HG03439 (cell line): ENCODE results near the gene SHOC2.
A peak's percentile ranks its signal among the peaks of the same experiment; 100 is the strongest.

Experiments
- ATAC-seq: cut with Tn5 transposase; IDR thresholded peaks from one replicate; pipeline ENCODE4 v1.9.1; 2021; ENCODE audit warnings: mild to moderate bottlenecking, moderate library complexity; ENCODE audit not compliant: unreplicated experiment

SHOC2 gene

DNA sequence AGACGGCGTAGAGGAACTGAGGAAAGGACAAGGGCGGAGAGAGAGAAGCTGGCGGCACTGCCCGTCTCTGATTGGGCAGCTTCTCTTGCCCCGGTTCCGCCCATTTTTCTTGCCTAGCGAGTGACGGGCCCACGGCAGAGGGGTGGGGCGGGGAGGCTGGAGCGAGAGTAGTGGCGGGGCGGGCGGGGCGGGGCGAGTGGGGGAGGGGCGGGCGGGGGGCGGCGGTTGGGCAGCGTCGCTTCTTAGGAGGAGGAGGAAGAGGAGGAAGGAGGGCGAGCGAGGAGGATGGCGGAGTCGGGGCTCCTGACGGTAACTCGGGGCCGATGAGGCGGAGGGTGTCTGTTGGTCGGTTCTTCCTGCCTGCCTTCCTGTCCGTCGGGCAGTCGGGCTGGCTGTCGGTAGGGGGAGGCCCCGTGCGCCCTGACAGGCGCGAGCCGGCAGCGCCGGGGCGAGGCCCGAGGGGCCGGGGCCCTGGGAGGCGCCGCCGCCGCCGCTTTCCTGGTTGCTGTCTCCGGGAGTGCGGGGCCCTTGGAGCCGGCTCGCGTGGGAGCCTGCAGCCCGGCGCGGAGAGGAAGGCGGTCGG, at the start of gene SHOC2:
SHOC2 (plus strand) TSS at position 256 of the 583 bp plus-strand sequence. CDS start 44,755 bp downstream, outside the sequence.
- ATAC-seq = peak; percentile 15

- no peak for ATAC-seq
Measured at GRCh38 chr10:110870823-110871297, 48.5 kb upstream of the SHOC2 start.

- peak; percentile 83 for ATAC-seq
Measured at GRCh38 chr10:110871298-110872084, 47.9 kb upstream of the SHOC2 start, which contains the start of gene PDCD4. PDCD4 (plus strand) TSS chr10:110871928; CDS start chr10:110876028, 4,100 bp downstream.

DNA sequence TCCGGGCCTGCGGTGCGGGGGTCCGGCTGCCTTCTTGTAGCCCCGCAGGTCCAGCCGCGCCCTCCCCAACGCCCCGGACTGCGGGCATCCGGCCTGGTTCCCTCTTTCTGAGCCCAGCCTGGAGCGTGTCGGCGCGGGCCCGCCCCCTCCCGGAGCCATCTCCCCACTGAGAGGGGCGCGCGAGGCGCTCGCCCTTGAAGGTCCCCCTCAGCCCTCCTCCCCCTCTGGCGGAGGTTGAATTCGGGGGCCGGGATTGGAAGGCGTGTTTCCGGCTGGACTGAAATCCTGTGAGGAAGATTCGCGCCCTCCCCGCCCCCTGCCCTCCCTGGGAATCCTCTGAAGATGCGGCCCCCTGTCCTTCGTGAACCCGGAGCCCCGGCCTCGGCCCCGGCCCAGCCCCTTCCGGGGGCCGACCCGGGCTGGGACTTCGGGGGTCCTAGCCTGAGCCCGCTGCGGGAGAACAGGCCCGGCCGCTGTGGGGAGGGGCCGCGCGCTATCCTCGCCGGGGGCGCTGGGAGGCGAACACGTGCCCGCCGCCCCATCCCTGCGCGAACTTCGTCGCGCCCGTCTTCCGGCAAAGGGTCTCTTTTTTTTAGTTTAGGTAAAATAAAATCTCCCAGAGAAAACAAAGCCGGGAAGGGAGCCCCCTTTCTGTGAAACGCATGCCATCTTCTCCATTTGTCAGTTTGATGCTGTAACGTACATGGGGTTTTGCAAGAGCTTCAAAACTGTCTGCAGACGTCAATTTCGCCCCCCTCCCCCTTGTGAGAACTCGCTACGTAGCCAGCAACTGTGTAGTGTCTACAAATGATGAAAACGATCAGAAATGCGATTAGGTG, 47.0 kb upstream of the SHOC2 start:
- ATAC-seq = peak; percentile 44

DNA sequence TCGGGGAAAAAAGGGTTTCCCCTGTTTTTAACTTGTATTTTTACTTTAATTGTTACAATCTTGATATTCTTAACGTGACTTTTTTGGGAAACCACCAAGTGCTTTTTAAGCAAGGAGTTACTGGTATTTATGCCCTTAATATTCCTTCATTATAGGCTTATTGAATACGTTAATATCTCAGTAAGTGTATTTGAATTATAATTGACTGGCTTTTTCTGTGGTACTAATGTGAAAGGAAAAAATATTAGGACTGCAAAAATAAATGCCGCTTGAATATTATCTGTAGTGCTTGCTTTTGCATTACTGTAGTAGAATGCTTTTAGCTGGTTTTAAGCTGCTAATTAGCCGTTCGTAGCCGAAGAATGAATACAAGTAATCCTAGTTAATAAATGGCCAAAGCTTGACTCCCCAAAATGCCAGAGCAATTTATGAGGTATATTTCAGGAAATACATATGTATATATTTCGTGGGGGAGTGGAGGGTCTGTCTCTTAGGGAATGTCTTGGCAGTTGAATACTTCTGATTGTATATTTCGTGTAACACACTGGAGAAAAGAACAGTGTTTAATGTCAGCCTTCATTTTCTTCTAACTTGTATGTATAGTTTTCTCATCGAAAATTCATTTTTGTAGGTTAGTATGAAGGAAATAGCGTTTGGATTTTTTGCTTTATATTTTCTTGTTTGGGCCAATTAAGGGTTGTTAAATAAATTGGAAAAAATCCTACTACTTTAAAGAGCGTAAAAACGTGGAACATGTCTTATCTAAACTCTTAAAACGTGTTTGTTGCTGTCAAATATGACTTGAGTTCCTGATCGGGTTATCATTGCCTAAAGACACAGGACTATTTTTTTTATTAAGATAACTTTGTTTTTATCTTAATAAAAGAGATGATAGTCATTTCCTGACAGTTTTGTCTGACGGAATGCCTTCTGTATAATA, 46.1 kb upstream of the SHOC2 start:
- ATAC-seq = no peak

- no peak for ATAC-seq
Measured at GRCh38 chr10:110873951-110874350, 45.5 kb upstream of the SHOC2 start.

DNA sequence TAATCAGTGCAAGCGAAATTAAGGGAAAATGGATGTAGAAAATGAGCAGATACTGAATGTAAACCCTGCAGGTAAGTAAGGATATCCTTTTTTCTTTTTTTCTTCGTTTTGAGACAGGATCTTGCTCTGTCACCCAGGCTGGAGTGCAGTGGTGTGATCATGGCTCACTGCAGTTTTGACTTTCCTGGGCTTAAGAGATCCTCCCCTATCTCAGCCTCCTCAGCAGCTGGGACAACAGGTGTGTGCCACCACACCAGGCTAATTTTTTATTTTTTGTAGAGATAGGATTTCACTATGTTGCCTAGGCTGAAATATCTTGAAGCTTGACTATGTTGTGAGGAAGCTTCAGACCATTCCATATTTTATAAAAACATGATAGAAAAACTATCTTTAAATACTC, 43.4 kb upstream of the SHOC2 start:
- ATAC-seq = no peak

DNA sequence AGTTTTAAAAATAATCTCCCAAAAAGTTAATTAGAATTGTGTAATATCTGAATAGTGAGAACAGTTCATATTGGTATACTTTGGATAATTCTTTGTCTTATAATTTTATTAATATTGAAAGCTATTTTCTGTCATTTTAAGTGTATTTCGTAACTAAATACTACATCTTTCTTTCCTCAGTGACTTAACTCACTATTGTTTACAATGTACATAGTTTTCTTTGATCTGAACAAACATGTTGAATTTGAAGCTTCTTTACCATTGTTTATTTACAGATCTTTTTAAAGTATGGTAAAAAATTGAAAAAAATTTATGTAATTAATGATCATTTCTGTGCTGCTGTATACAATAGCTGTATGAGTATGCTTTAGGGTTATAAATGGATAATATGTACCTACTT, 42.6 kb upstream of the SHOC2 start:
- no peak for ATAC-seq

DNA sequence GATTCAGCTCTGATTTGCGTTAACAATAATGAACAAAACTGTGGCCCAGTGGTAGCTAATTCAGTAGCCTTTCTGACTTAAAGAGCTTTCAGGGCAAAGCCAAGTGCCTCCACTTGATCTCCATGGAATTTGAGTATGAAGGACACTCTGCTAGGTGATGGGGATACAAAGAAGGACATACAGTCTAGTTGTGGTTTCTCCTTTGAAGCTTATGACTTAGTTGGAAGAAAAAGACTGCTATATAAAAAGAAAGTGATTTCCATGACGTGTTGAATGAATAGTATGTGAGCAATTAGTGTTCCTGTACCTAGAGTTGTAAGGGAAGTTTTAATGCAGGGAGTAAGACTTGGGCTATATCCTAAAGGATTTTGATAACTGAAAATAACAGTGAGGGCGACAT, 39.4 kb upstream of the SHOC2 start:
- no peak for ATAC-seq

DNA sequence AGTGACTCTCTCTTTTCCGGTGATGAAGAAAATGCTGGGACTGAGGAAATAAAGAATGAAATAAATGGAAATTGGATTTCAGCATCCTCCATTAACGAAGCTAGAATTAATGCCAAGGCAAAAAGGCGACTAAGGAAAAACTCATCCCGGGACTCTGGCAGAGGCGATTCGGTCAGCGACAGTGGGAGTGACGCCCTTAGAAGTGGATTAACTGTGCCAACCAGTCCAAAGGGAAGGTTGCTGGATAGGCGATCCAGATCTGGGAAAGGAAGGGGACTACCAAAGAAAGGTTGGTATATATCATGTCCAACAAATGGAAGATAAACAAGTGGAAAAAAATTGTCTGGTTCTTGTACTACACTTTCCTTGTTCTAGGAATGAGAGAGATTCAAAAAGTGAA, 38.2 kb upstream of the SHOC2 start:
- ATAC-seq = no peak

- ATAC-seq = no peak
Measured at GRCh38 chr10:110881905-110882304, 37.5 kb upstream of the SHOC2 start.

GRCh38 chr10:110883924-110884323, 35.5 kb upstream of the SHOC2 start:
- no peak for ATAC-seq

DNA sequence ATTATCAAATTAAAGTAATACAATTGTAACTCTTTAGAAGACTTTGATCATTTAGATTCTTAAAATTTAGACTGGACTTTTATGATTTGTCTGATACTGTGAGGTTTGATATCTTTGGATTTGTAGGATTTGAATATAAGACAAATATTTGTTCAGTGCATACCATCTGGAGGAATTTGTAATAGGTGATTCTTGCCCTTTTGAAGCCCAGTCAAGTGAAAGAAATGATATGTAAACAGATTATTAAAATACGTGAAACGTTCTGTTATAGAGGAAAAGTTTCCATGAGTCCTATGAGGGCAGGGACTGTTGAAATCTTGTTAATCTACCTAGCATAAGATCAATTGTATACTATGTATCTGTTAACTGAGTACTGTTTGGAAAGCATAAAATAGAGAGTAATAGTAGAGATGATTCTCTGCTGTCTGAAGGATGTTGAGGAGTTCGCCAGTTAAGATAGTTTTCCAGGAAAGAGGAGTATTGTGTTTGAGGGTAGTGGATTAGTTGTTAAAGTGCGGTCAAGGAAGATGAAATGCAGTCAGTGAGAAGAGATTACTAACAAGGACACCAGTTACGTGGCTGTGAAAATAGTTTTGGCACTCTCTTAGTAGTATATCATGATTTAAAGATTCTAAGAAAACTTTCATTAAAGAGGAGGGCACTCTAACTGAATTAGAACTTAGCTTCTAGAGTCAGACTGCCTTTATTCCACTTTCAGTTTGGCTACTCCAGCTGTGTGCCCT, 33.3 kb upstream of the SHOC2 start:
- ATAC-seq = no peak

DNA sequence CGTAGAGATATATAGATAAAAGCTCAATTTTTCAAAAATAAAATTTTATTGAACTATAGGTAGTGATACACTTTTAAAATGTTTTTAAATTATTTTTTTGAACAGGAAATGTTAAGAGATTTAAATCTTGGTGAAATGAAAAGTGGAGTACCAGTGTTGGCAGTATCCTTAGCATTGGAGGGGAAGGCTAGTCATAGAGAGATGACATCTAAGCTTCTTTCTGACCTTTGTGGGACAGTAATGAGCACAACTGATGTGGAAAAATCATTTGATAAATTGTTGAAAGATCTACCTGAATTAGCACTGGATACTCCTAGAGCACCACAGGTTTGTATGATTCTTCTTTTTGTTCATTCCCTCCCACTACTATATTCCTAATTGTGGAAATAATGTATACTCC, 31.8 kb upstream of the SHOC2 start:
- ATAC-seq = no peak

- no peak for ATAC-seq
Measured at GRCh38 chr10:110892602-110893288, 26.7 kb upstream of the SHOC2 start.

GRCh38 chr10:110893559-110894179, 25.7 kb upstream of the SHOC2 start:
- peak; percentile 75 for ATAC-seq

GRCh38 chr10:110897184-110897583, 22.2 kb upstream of the SHOC2 start:
- no peak for ATAC-seq

GRCh38 chr10:110898391-110898790, 21.0 kb upstream of the SHOC2 start:
- no peak for ATAC-seq

- ATAC-seq = no peak
Measured at GRCh38 chr10:110900983-110901382, 18.4 kb upstream of the SHOC2 start.
